KBM-7 (cell line): ENCODE measurements around the gene PLXNA1.

Source experiments
- DNase-seq: peaks from one replicate; pipeline ENCODE4 v3.0.0-alpha.2; 2015
- in situ Hi-C: fragments of 300-500 bp; cut with MboI; formaldehyde crosslinking; loops from 2 replicates; pipeline ENCODE4 v1.14.3; 2020; ENCODE audit warnings: low sequenced_read_pairs, low pct_unique_long_range_greater_than_20kb, mixed read lengths

PLXNA1 gene

GRCh38 chr3:126982471-126983175 lies at the start of gene PLXNA1:
Gene PLXNA1 (plus strand): TSS chr3:126983115. CDS start chr3:126988594, 5,479 bp downstream.
- in situ Hi-C loops = no loop called here
- DNase-seq = peak; percentile 83

GRCh38 chr3:126934031-126934531 lies 48.8 kb upstream of the PLXNA1 start:
- in situ Hi-C loops = no loop called here
- no peak for DNase-seq

GRCh38 chr3:126934991-126935390 lies 47.9 kb upstream of the PLXNA1 start:
- DNase-seq = no peak
- in situ Hi-C loops = no loop called here

- in situ Hi-C loops = no loop called here
- peak; percentile 16 for DNase-seq
Observed at GRCh38 chr3:126935756-126936509, 47.0 kb upstream of the PLXNA1 start.

- no peak for DNase-seq
- in situ Hi-C loops = no loop called here
Observed at GRCh38 chr3:126936853-126937425, 46.0 kb upstream of the PLXNA1 start.

GRCh38 chr3:126937533-126937932 lies 45.4 kb upstream of the PLXNA1 start:
- in situ Hi-C loops = no loop called here
- no peak for DNase-seq

- in situ Hi-C loops = no loop called here
- no peak for DNase-seq
Observed at GRCh38 chr3:126937973-126938372, 44.9 kb upstream of the PLXNA1 start.

GRCh38 chr3:126938520-126939337 lies 44.2 kb upstream of the PLXNA1 start:
- in situ Hi-C loops = no loop called here
- DNase-seq = no peak

- DNase-seq = no peak
- in situ Hi-C loops = no loop called here
Observed at GRCh38 chr3:126939338-126939718, 43.6 kb upstream of the PLXNA1 start.

- in situ Hi-C loops = no loop called here
- DNase-seq = no peak
Observed at GRCh38 chr3:126939733-126940132, 43.2 kb upstream of the PLXNA1 start.

GRCh38 chr3:126941721-126942270 lies 41.1 kb upstream of the PLXNA1 start:
- in situ Hi-C loops = no loop called here
- DNase-seq = no peak

- in situ Hi-C loops = no loop called here
- no peak for DNase-seq
Observed at GRCh38 chr3:126944089-126944965, 38.6 kb upstream of the PLXNA1 start.

GRCh38 chr3:126945171-126945721 lies 37.7 kb upstream of the PLXNA1 start:
- in situ Hi-C loops = no loop called here
- DNase-seq = no peak

- in situ Hi-C loops = no loop called here
Observed at GRCh38 chr3:126945891-126946290, 37.0 kb upstream of the PLXNA1 start.

GRCh38 chr3:126946405-126946804 lies 36.5 kb upstream of the PLXNA1 start:
- in situ Hi-C loops = no loop called here
- no peak for DNase-seq

More at GRCh38 chr3:126945891-126946290, 37.0 kb upstream of the PLXNA1 start:
- DNase-seq = no peak

- in situ Hi-C loops = no loop called here
Observed at GRCh38 chr3:126947429-126947828, 35.5 kb upstream of the PLXNA1 start.

GRCh38 chr3:126948980-126949535 lies 33.9 kb upstream of the PLXNA1 start:
- DNase-seq = no peak
- in situ Hi-C loops = no loop called here

More at GRCh38 chr3:126947429-126947828, 35.5 kb upstream of the PLXNA1 start:
- no peak for DNase-seq
